Activated CD8-positive, alpha-beta memory T cell treated with anti-CD3 and anti-CD28 coated beads, Interleukin-2, amount 10 ng/mL, durations not matched to agents 7 days and 5 days (primary cell): ENCODE measurements around the gene RPS24. TPM values are rescaled to one million over a fixed set of nuclear protein-coding genes. Genes with fewer than 3 reads are reported as not detected.
A peak's percentile ranks its signal among the peaks of the same experiment; 100 is the strongest.

Experiments used
- ATAC-seq: fragments of 150-1000 bp; cut with Tn5 transposase; one replicate; pipeline ENCODE4 v1.10.0; 2021; ENCODE audit warnings: moderate library complexity
- CTCF ChIA-PET: fragments of 350-600 bp; sonication (Branson Sonifier 250); formaldehyde crosslinking; loops from one replicate; lab custom pipeline; 2021; ENCODE audit warnings: antibody characterized with exemption; lab: Charles Lee
- DNase-seq: peaks from one replicate; pipeline ENCODE4 v3.0.0-alpha.2; 2020
- H3K27ac Mint-ChIP-seq: one replicate; pipeline ENCODE4 v1.8.0; 2021; ENCODE audit warnings: mild to moderate bottlenecking, mixed read lengths
- H3K27me3 Mint-ChIP-seq: one replicate; pipeline ENCODE4 v1.8.0; 2021; ENCODE audit warnings: mixed read lengths
- H3K36me3 Mint-ChIP-seq: one replicate; pipeline ENCODE4 v1.8.0; 2021; ENCODE audit warnings: mild to moderate bottlenecking, mixed read lengths
- H3K4me1 Mint-ChIP-seq: one replicate; pipeline ENCODE4 v1.8.0; 2021; ENCODE audit warnings: mixed read lengths
- H3K4me3 Mint-ChIP-seq: one replicate; pipeline ENCODE4 v1.8.0; 2021; ENCODE audit warnings: mild to moderate bottlenecking, moderate library complexity, mixed read lengths
- H3K9me3 Mint-ChIP-seq: one replicate; pipeline ENCODE4 v1.8.0; 2022; ENCODE audit warnings: low read depth, mixed read lengths
- total RNA-seq, 2 experiments: library from RNA; stranded (reverse); gene quantifications; one replicate each; pipeline ENCODE4 v1.2.3, GENCODE V29; 2021

RPS24 gene
- total RNA-seq, 2 experiments from 2014 or later = 1,245 to 1,320 TPM

- Mint-ChIP-seq H3K9me3 (no peaks in the 10 kb centered on the region), H3K27ac (peak overlapping the region; percentile 41), H3K27me3 (no peaks in the 10 kb centered on the region), H3K36me3 (peaks cover 58% of the 10 kb centered on the region), H3K4me3 (peak overlapping the region; percentile 82), H3K4me1 (peaks cover 54% of the 10 kb centered on the region)
- ATAC-seq (no peak), DNase-seq (no peak)
- CTCF ChIA-PET = interaction anchor here (0.5 to 2.6 kb wide), 2 partner anchors 11 to 1487 kb away, joined by 3 to 21 read pairs; no protein-coding TSS in a partner anchor
These were observed 1.8 kb downstream of the RPS24 start for GRCh38 chr10:78035437-78035836.

DNA sequence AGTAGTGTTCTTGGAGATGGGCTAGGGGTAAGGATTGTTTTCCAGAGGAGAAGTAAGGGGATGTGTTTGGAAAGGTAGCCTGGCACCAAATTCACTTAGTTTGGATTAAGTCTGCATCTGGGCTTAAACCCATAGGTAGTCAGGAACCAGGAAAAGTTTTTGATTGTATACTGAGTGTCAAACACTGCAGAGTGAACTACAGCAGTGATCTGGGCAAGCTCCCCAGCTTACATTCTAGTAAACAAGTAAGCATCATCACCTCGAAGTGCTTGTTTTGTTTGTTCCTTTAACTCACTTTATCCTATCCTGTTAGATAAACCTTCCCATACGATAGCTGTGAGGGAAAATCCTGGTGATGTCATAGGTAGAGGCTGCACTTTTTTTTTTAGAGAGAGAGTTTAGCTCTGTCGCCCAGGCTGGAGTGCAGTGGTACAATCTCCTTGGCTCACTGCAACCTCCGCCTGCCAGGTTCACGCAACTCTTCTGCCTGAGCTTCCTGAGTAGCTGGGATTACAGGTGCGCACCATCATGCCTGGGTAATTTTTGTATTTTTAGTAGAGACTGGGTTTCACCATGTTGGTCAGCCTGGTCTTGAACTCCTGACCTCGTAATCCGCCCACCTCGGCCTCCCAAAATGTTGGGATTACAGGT, 2.4 kb downstream of the RPS24 start:
- no peak for ATAC-seq
- peak overlapping the region; percentile 41 for H3K27ac Mint-ChIP-seq
- CTCF ChIA-PET = interaction anchor here (0.5 to 2.6 kb wide), 2 partner anchors 10 to 1488 kb away, joined by 3 to 21 read pairs; no protein-coding TSS in a partner anchor
- no peaks in the 10 kb centered on the region for H3K27me3 Mint-ChIP-seq
- H3K9me3 Mint-ChIP-seq = no peaks in the 10 kb centered on the region
- peak overlapping the region; percentile 82 for H3K4me3 Mint-ChIP-seq
- H3K36me3 Mint-ChIP-seq = peaks cover 64% of the 10 kb centered on the region
- H3K4me1 Mint-ChIP-seq = peaks cover 57% of the 10 kb centered on the region
- DNase-seq = no peak

GRCh38 chr10:78038105-78038504, 4.4 kb downstream of the RPS24 start:
- Mint-ChIP-seq H3K36me3 (peaks cover 81% of the 10 kb centered on the region), H3K27me3 (no peaks in the 10 kb centered on the region), H3K4me1 (peaks cover 65% of the 10 kb centered on the region), H3K27ac (no peak overlapping the region), H3K9me3 (no peaks in the 10 kb centered on the region), H3K4me3 (peak overlapping the region; percentile 29)
- ATAC-seq (no peak), DNase-seq (no peak)
- CTCF ChIA-PET = no interaction called here

DNA sequence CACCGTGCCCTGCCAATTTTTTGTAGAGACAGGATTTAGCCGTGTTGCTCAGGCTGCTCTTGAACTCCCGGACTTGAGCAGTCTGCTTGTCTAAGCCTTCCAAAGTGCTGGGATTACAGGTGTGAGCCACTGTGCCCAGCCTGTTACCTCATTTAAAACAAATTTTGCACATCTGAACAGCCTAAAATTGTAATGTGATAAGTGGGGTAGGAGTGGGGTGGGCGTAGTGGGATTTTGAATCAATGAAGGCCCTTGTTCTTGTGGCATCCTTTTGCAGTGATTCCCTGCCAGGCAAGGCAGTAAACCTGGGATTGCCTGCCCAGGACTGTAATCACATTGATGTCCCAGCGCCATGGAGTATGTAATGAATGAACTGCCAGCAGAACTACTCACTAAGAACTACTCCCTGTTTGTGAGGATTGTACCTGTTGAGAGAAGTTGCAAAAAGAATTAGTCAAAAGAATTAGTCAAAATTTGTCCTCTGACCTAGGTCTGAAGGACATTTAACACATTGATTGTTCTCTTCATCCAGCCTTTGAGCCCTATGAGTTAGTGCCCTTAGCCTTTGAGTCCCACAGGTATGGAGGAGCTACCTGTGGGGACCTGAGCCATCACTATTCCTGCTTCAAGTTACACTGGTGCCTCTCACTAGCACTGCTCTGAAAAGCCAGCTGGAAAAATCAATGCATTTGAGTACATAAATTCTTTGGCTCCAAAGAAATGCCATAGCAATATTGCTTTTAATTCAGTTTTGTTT, 5.3 kb downstream of the RPS24 start:
- DNase-seq = no peak
- H3K27me3 Mint-ChIP-seq = no peaks in the 10 kb centered on the region
- peaks cover 81% of the 10 kb centered on the region for H3K36me3 Mint-ChIP-seq
- no peak for ATAC-seq
- H3K27ac Mint-ChIP-seq = no peak overlapping the region
- no peak overlapping the region for H3K4me3 Mint-ChIP-seq
- H3K9me3 Mint-ChIP-seq = no peaks in the 10 kb centered on the region
- CTCF ChIA-PET = no interaction called here
- H3K4me1 Mint-ChIP-seq = peaks cover 69% of the 10 kb centered on the region

DNA sequence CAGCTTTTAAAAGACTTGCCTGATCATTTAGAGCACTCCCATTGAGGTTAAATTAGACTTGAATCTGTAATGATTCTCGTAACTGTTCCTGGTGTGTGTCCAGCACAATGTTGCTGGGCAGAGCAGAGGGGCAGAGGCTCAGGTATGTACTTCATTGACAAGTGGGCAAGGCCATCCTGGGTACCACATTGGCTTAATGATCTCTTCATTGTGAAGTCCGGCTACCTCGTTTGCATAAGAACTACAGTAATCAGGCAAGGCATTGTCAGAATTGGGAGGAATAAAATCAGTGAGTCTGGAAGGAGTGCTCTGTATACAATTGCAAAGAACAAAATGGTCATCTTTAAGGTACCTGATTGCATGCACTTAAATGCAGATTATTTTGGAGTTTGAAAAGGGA, 6.1 kb downstream of the RPS24 start:
- ATAC-seq (no peak), DNase-seq (no peak)
- Mint-ChIP-seq H3K9me3 (no peaks in the 10 kb centered on the region), H3K4me3 (no peak overlapping the region), H3K27me3 (no peaks in the 10 kb centered on the region), H3K27ac (no peak overlapping the region), H3K4me1 (peaks cover 75% of the 10 kb centered on the region), H3K36me3 (peaks cover 75% of the 10 kb centered on the region)
- CTCF ChIA-PET = no interaction called here

DNA sequence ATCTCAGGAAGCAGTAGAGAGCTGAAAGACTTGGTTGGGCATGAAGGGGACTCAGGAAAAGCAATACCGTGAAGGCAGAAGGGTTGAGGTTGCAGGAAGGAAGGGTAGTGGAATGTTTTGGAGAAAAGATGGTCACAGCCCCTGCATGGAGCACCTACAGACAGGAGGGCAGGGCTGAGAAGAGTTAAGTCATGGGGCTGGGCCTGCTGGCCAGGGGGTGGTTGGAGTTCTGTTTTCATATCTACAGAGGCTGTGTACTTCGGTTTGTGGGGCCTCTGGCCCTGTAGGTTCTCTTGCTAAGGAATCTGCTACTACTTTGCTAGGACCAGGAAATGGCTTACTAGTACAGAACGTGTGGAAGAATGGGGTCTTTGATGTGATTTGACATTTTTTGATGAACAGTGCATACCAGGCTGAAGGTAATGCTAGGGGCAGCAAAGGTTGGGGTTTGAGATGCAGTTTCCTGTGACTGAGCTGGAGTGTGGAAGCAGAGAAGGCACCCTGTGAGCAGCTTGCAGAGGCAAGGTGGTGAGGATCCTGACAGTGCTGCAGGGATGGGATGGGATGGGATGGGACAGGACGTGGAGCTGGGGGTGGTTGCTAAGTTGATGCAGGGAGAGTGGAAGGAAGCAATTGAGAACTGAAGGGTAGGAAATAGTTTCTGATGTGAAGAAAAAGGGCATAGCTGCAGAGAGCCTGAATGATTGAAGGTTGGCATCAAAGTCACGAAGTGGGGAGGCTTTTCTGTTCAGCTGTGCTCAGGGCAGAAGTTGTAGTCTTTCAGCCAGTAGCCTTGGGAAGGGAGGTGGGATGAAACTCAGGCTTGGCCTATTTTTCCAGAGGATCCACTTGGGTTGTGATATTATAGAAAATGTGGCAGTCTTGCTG, 7.8 kb downstream of the RPS24 start:
- no peak for DNase-seq
- Mint-ChIP-seq H3K9me3 (no peaks in the 10 kb centered on the region), H3K4me1 (peaks cover 66% of the 10 kb centered on the region), H3K36me3 (peaks cover 60% of the 10 kb centered on the region), H3K4me3 (no peak overlapping the region), H3K27me3 (no peaks in the 10 kb centered on the region), H3K27ac (peak overlapping the region; percentile 48)
- ATAC-seq = no peak
- CTCF ChIA-PET = interaction anchor here (0.7 to 0.9 kb wide), 2 partner anchors 7 to 12 kb away, joined by 3 read pairs; no protein-coding TSS in a partner anchor

DNA sequence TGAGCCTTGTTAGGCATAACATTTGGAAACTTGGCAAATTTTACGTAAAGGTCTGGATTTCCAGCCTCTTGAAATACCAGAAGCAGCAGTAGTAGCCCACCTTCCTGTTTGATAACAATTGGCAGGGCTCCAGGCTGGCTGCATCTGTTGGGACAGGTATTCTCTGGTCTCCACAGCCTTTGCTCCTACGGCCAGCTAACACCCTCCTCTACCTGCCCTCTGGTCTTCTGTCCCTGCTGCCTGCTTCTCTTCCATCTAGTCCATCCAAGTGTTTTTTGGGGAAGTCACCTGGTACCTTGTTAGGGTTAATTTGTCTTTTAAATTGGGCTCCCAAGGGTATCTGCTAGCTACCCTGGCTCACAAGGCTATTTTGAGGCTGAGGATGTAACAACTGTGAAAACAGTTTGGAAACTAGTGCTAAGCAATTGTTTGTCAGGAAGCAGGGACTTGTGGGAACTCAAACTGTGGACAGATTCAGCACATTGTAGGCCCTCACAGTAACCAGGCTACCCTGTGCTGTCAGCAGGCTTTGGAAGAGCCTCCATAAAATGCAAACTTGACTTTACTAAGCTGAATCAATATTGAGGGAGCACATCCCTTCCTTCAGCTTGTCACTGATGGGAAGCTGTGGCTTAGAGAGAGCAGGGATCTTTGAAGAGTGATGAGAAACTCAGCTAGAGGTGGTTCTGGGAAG, 8.5 kb downstream of the RPS24 start:
- CTCF ChIA-PET = no interaction called here
- no peak for ATAC-seq
- peaks cover 52% of the 10 kb centered on the region for H3K36me3 Mint-ChIP-seq
- no peak for DNase-seq
- H3K27ac Mint-ChIP-seq = peak overlapping the region; percentile 48
- no peaks in the 10 kb centered on the region for H3K9me3 Mint-ChIP-seq
- no peak overlapping the region for H3K4me3 Mint-ChIP-seq
- no peaks in the 10 kb centered on the region for H3K27me3 Mint-ChIP-seq
- peaks cover 60% of the 10 kb centered on the region for H3K4me1 Mint-ChIP-seq

- CTCF ChIA-PET = no interaction called here
- Mint-ChIP-seq H3K27ac (no peak overlapping the region), H3K36me3 (peaks cover 47% of the 10 kb centered on the region), H3K4me3 (no peak overlapping the region), H3K4me1 (peaks cover 58% of the 10 kb centered on the region), H3K27me3 (no peaks in the 10 kb centered on the region), H3K9me3 (no peaks in the 10 kb centered on the region)
- no peak for ATAC-seq
- no peak for DNase-seq
These were observed 9.1 kb downstream of the RPS24 start for GRCh38 chr10:78042752-78043104.

DNA sequence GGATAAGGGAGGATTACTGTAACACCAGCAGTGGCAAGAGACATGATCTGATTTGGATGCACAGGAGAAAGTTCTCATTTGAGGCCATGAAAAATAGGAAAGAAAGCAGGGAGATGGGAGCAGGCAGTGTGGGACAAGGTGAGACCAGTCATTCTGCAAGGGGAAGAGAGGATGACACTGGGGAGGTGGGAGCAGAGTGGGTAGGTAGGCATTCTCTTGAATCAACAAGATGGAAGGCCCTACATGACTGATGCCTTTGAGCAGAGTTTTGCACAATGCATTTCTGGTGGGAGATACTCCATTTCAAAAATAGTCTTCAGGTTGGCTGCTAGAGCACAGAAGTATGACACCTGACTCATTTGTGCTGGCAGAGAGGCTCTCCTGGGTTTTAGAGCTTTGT, 10.5 kb downstream of the RPS24 start:
- DNase-seq (no peak), ATAC-seq (no peak)
- Mint-ChIP-seq H3K27ac (peak overlapping the region; percentile 19), H3K9me3 (no peaks in the 10 kb centered on the region), H3K27me3 (no peaks in the 10 kb centered on the region), H3K4me3 (no peak overlapping the region), H3K36me3 (peaks cover 33% of the 10 kb centered on the region), H3K4me1 (peaks cover 46% of the 10 kb centered on the region)
- CTCF ChIA-PET = no interaction called here

- Mint-ChIP-seq H3K36me3 (peaks cover 28% of the 10 kb centered on the region), H3K27ac (no peak overlapping the region), H3K27me3 (no peaks in the 10 kb centered on the region), H3K4me3 (no peak overlapping the region), H3K4me1 (peaks cover 41% of the 10 kb centered on the region), H3K9me3 (no peaks in the 10 kb centered on the region)
- DNase-seq (no peak), ATAC-seq (no peak)
- CTCF ChIA-PET = interaction anchor here (3.1 kb wide), 1 partner anchor 8 kb away, joined by 21 read pairs; no protein-coding TSS in a partner anchor
These were observed 11.0 kb downstream of the RPS24 start for GRCh38 chr10:78044699-78045098.

DNA sequence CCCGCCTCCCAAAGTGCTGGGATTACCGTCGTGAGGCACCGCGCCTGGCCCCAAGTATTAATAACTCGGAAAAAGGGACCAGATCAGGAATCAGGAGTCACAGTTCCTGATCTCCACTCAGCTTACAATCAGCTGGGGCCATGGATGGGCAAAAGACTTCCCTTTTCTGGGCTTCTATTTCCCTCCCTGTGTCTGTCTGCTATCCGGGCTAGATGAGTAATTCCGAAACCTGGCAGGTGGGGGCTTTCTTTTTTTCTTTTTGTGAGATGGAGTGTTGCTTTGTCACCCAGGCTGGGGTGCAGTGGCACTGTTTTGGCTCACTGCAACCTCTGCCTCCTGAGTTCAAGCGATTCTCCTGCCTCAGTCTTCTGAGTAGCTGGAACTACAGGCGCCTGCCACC, 11.6 kb downstream of the RPS24 start:
- Mint-ChIP-seq H3K36me3 (peaks cover 25% of the 10 kb centered on the region), H3K4me3 (no peak overlapping the region), H3K9me3 (no peaks in the 10 kb centered on the region), H3K27me3 (no peaks in the 10 kb centered on the region), H3K27ac (peak overlapping the region; percentile 37), H3K4me1 (peaks cover 38% of the 10 kb centered on the region)
- ATAC-seq = peak; percentile 62
- DNase-seq = peak; percentile 66
- CTCF ChIA-PET = interaction anchor here (1.0 to 3.2 kb wide), 5 partner anchors 9 to 1157 kb away, joined by 3 to 29 read pairs (median 21); no protein-coding TSS in a partner anchor

DNA sequence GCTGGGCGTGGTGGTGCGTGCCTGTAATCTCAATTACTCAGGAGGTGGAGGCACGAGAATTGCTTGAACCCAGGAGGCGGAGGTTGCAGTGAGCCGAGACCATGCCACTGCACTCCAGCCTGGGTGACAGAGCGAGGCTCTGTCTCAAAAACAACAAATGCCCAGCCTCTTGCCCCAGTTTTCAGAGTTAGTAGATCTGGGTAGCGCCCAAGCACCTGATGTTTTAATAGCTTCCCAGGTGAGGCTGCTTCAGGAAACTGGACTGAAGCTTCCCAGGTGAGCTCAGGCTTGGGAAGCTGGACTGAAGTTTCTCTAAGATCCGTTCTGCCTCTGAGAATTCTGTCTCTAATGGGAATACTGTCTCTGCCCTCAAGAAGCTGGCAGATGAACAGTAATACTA, 12.2 kb downstream of the RPS24 start:
- H3K36me3 Mint-ChIP-seq = peaks cover 19% of the 10 kb centered on the region
- CTCF ChIA-PET = interaction anchor here (1.0 to 3.2 kb wide), 7 partner anchors 9 to 1156 kb away, joined by 3 to 29 read pairs (median 7); no protein-coding TSS in a partner anchor
- no peak for DNase-seq
- no peak for ATAC-seq
- no peak overlapping the region for H3K27ac Mint-ChIP-seq
- H3K4me3 Mint-ChIP-seq = no peak overlapping the region
- no peaks in the 10 kb centered on the region for H3K27me3 Mint-ChIP-seq
- H3K4me1 Mint-ChIP-seq = peaks cover 34% of the 10 kb centered on the region
- no peaks in the 10 kb centered on the region for H3K9me3 Mint-ChIP-seq
